Measurements from ENCODE around the gene NFYC. TPM values are rescaled to one million over a fixed set of nuclear protein-coding genes. Genes with fewer than 3 reads are reported as not detected.

The NFYC gene
- total and polyA plus RNA-seq, 2 experiments from 2014 or later, result 36.2 to 42.7 TPM

DNA sequence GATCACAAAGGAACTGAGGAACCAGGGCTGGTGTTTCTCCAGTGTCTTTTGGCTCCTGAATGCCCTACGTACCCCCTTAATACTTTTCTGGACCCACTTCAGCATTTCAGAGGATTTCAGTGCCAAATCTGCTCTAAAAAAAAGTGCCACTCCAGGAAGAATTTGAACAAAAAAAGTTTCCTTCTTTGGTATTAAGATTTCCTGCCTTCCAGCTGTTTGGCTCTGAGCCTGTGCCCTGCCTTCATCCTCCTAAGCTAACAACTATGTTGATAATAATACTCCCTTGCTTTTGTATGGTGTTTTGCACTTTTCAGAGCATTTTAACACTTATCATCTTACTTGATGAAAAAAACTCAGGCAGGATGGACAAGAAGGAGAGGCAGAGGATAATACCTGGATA, 15.0 kb upstream of the NFYC start:
- no peak overlapping the region for H3K4me3 Mint-ChIP-seq
- Histone ChIP-seq H4K20me1 (replicated peaks; ENCODE audit: insufficient read depth) (no peaks in the 10 kb centered on the region), H3K4me3 (no peak overlapping the region), H3K4me2 (no peak overlapping the region), H3K27ac (ENCODE audit: low read depth) (no peak overlapping the region), H3K9me2 (ENCODE audit: insufficient read depth) (no peaks in the 10 kb centered on the region), H3K79me2 (replicated peaks; ENCODE audit: insufficient read depth) (no peaks in the 10 kb centered on the region), H3K36me3 (ENCODE audit: insufficient read depth) (no peaks in the 10 kb centered on the region), H3K4me1 (ENCODE audit: insufficient read depth) (no peaks in the 10 kb centered on the region), H3F3A (replicated peaks; ENCODE audit: low read depth) (no peaks in the 10 kb centered on the region), H2AFZ (no peak overlapping the region; the same call in 1 of the 2 replicates), H3K27me3 (ENCODE audit: insufficient read depth) (no peaks in the 10 kb centered on the region)
- TF ChIP-seq ZNF331 (CRISPR knock-in tag; IDR thresholded peaks at IDR 0.05; ENCODE audit: low read depth), result no peak
- TF ChIP-seq JUNB (IDR thresholded peaks at IDR 0.05; ENCODE audit: unreplicated experiment), result no peak
- TF ChIP-seq STAT1 (IDR thresholded peaks at IDR 0.05; ENCODE audit: unreplicated experiment), result no peak
- TF ChIP-seq, protein P1, sequence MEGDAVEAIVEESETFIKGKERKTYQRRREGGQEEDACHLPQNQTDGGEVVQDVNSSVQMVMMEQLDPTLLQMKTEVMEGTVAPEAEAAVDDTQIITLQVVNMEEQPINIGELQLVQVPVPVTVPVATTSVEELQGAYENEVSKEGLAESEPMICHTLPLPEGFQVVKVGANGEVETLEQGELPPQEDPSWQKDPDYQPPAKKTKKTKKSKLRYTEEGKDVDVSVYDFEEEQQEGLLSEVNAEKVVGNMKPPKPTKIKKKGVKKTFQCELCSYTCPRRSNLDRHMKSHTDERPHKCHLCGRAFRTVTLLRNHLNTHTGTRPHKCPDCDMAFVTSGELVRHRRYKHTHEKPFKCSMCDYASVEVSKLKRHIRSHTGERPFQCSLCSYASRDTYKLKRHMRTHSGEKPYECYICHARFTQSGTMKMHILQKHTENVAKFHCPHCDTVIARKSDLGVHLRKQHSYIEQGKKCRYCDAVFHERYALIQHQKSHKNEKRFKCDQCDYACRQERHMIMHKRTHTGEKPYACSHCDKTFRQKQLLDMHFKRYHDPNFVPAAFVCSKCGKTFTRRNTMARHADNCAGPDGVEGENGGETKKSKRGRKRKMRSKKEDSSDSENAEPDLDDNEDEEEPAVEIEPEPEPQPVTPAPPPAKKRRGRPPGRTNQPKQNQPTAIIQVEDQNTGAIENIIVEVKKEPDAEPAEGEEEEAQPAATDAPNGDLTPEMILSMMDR (conservative IDR thresholded peaks at IDR 0.05; ENCODE audit: low read depth in 2 of 2), result no peak
- TF ChIP-seq CREB1 (CRISPR knock-in tag; IDR thresholded peaks at IDR 0.05; ENCODE audit: low read depth), result no peak
- H3K27ac Mint-ChIP-seq, result no peak overlapping the region
- no peaks in the 10 kb centered on the region for H3K36me3 Mint-ChIP-seq (ENCODE audit: low read depth)
- H3K27me3 Mint-ChIP-seq (ENCODE audit: insufficient read depth, low read depth, poor library complexity), result peaks cover 8% of the 10 kb centered on the region
- DNase-seq (ENCODE audit: low spot score) (no peak), ATAC-seq (no peak)
- no peaks in the 10 kb centered on the region for H3K9me3 Mint-ChIP-seq
- H3K4me1 Mint-ChIP-seq, result 0 out of 3 replicates have a peak, but pooled peaks cover 2% of the 10 kb centered on the region

DNA sequence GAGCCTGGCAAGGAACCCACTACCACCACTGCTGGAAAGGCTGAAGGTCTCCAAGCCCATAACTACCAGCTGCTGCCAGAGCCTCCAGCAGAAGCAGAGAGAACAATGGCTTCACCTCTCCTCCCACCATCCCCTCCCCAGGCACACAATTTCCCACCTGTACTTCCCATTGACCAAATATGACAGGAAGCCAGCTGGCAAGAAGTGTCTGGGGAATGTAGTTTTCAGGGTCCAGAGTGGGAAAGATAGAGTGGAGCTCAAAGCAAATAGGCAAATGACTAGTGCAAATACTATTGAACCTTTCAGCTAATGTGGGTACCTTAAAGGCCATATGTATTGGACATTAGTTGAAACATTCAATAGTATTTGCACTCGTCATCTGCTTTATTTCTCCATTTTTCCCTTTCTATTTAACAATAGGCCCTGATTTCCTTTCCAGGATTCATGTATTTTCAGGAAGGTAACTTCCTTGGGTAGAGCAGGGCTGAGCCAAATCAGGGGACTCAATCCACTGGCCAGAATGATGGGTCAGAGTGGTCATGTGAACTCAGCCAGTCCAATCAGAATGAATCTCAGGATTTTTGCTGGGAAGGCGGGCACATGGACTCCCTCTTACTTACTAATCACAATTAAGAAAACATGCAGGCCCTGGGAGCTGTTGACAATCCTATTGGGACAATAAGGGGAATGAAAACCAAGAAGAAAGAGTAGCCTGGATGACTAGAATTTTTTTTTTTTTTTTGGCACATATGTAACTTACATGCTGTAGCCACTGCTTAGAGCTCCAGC, 12.1 kb upstream of the NFYC start:
- ATAC-seq, result no peak

More for the DNA sequence above, 12.1 kb upstream of the NFYC start:
- no peaks in the 10 kb centered on the region for H3K4me1 ChIP-seq (ENCODE audit: insufficient read depth)
- H3K36me3 Mint-ChIP-seq (ENCODE audit: low read depth), result no peaks in the 10 kb centered on the region; the same call in 2 of the 3 replicates
- H2AFZ ChIP-seq, result no peak overlapping the region
- H3K4me1 Mint-ChIP-seq, result no peaks in the 10 kb centered on the region
- no peaks in the 10 kb centered on the region for H3K79me2 ChIP-seq (replicated peaks; ENCODE audit: insufficient read depth)
- no peak overlapping the region for H3K27ac ChIP-seq (ENCODE audit: low read depth)
- H3K4me3 Mint-ChIP-seq, result no peak overlapping the region
- H3K4me3 ChIP-seq, result no peak overlapping the region
- no peaks in the 10 kb centered on the region for H3F3A ChIP-seq (replicated peaks; ENCODE audit: low read depth)
- peaks cover 10% of the 10 kb centered on the region for H3K27me3 Mint-ChIP-seq (ENCODE audit: insufficient read depth, low read depth, poor library complexity)
- no peak overlapping the region for H3K27ac Mint-ChIP-seq
- H4K20me1 ChIP-seq (replicated peaks; ENCODE audit: insufficient read depth), result no peaks in the 10 kb centered on the region
- H3K27me3 ChIP-seq (ENCODE audit: insufficient read depth), result no peaks in the 10 kb centered on the region
- no peak for DNase-seq (ENCODE audit: low spot score)
- H3K9me2 ChIP-seq (ENCODE audit: insufficient read depth), result no peaks in the 10 kb centered on the region
- no peaks in the 10 kb centered on the region for H3K36me3 ChIP-seq (ENCODE audit: insufficient read depth)
- no peak overlapping the region for H3K4me2 ChIP-seq
- H3K9me3 Mint-ChIP-seq, result no peaks in the 10 kb centered on the region
- TF ChIP-seq ZNF114 (CRISPR knock-in tag; IDR thresholded peaks at IDR 0.05), result no peak
- TF ChIP-seq POLR2AphosphoS5 (IDR thresholded peaks at IDR 0.05; ENCODE audit: low read depth), result no peak
- TF ChIP-seq, protein P1 (conservative IDR thresholded peaks at IDR 0.05; ENCODE audit: low read depth in 2 of 2), result no peak
- no peak for TF ChIP-seq EZH2phosphoT487 (IDR thresholded peaks at IDR 0.05; ENCODE audit: unreplicated experiment)

Measured in GM23338 (cell line).